HepG2 (cell line): Measurements from ENCODE around the gene WDSUB1. TPM values are rescaled to one million over a fixed set of nuclear protein-coding genes. Genes with fewer than 3 reads are reported as not detected.
A peak's percentile ranks its signal among the peaks of the same experiment; 100 is the strongest.

ENCODE experiments used
- ATAC-seq: fragments of 200-7000 bp; cut with Tn5 transposase; 3 replicates; pipeline ENCODE4 v1.9.1; 2020; ENCODE audit warnings: mild to moderate bottlenecking, moderate library complexity
- BruUV-seq: library from RNA; stranded (reverse); fragments of 400-500 nt; replicated peaks from 2 replicates; lab custom pipeline; 2021; lab: Mats Ljungman, UMichigan
- CTCF ChIA-PET: fragments of 300-600 bp; formaldehyde crosslinking; extraction: SDS; loops from one replicate; lab custom pipeline; 2021; ENCODE audit warnings: low total read pairs, inconsistent platforms, low intra/inter-chr PET ratio; lab: Yijun Ruan, JAX
- POLR2A ChIA-PET: fragments of 350-600 bp; sonication (Branson Sonifier 250); formaldehyde crosslinking; loops from one replicate; lab custom pipeline; 2020; ENCODE audit warnings: antibody characterized with exemption, inconsistent platforms; lab: Yijun Ruan, JAX
- DNase-seq: peaks from one replicate; pipeline ENCODE4 v3.0.0-alpha.2; 2015; ENCODE audit warnings: low spot score
- FAIRE-seq: peaks from 3 replicates; lab custom pipeline; 2011; peaks lifted over from hg19 to GRCh38; lab: Jason Lieb, UNC
- H2AFZ ChIP-seq: one replicate; pipeline ENCODE4 v1.6.1; 2011; ENCODE audit warnings: low read length, inconsistent platforms
- H3K27ac ChIP-seq: fragments of 300-600 bp; 3 replicates; pipeline ENCODE4 v1.8.0; 2011; ENCODE audit warnings: mixed run types, mild to moderate bottlenecking, mixed read lengths, low read length, inconsistent platforms; ENCODE audit not compliant: insufficient read depth; ENCODE audit errors: extremely low read length
- H3K27me3 ChIP-seq, 2 experiments: fragments of 200-600 bp in 1 of 2; 2 replicates in 1 of 2; 3 replicates in 1 of 2; pipeline versions ENCODE4 v1.6.0 to v1.8.0; 2011; ENCODE audit warnings: low read length in 2 of 2, mild to moderate bottlenecking in 2 of 2, moderate library complexity in 2 of 2, inconsistent platforms in 1 of 2; ENCODE audit not compliant: insufficient read depth in 2 of 2, control insufficient read depth in 1 of 2
- H3K36me3 ChIP-seq, 2 experiments: fragments of 200-600 bp in 1 of 2; replicated peaks in 1 of 2; 2 replicates in 1 of 2; 3 replicates in 1 of 2; pipeline versions ENCODE4 v1.5.1 to v1.8.0; 2011; ENCODE audit warnings: low read length in 2 of 2, inconsistent platforms in 1 of 2; ENCODE audit not compliant: insufficient read depth in 2 of 2, control insufficient read depth in 1 of 2
- H3K4me1 ChIP-seq: 2 replicates; pipeline ENCODE4 v1.5.1; 2012; ENCODE audit warnings: low read length, inconsistent platforms; ENCODE audit not compliant: insufficient read depth
- H3K4me2 ChIP-seq: 2 replicates; pipeline ENCODE4 v1.6.0; 2011; ENCODE audit warnings: low read depth, low read length, inconsistent platforms
- H3K4me3 ChIP-seq, 3 experiments: fragments of 200-600 bp in 1 of 3; sonication (generic), shearing (Covaris generic) in 1 of 3; replicated peaks in 1 of 3; 2 replicates each; pipeline ENCODE4 v1.5.1; 2011 to 2016; ENCODE audit warnings: low read length in 3 of 3, inconsistent platforms in 2 of 3, low read depth in 2 of 3, mild to moderate bottlenecking in 2 of 3, control low read depth in 1 of 3, mixed read lengths in 1 of 3; ENCODE audit not compliant: insufficient read depth in 1 of 3
- H3K79me2 ChIP-seq: one replicate; pipeline ENCODE4 v1.6.1; 2011; ENCODE audit warnings: low read length, inconsistent platforms; ENCODE audit not compliant: insufficient read depth
- H3K9ac ChIP-seq: 2 replicates; pipeline ENCODE4 v1.6.0; 2011; ENCODE audit warnings: mild to moderate bottlenecking, low read depth, low read length, inconsistent platforms; ENCODE audit not compliant: insufficient read depth
- H3K9me3 ChIP-seq: 2 replicates; pipeline ENCODE4 v1.5.1; 2012; ENCODE audit warnings: mild to moderate bottlenecking, low read length
- H4K20me1 ChIP-seq: 2 replicates; pipeline ENCODE4 v1.6.0; 2011; ENCODE audit warnings: inconsistent platforms, mild to moderate bottlenecking, low read length, moderate library complexity; ENCODE audit not compliant: insufficient read depth
- ARHGAP35 ChIP-seq: sonication (generic); formaldehyde crosslinking; IDR thresholded peaks from 2 replicates; pipeline ENCODE4 v1.9.0; 2022; ENCODE audit warnings: mild to moderate bottlenecking, inconsistent platforms, moderate library complexity, missing genetic modification reagents, borderline replicate concordance
- ATF4 ChIP-seq, 2 experiments: fragments of 450-650 bp in 1 of 2; sonication (generic) in 1 of 2; formaldehyde crosslinking; IDR thresholded peaks; 2 replicates each; pipeline versions ENCODE4 v1.5.0 to v1.8.0; 2020 to 2022; ENCODE audit warnings: mild to moderate bottlenecking in 1 of 2, missing genetic modification reagents in 1 of 2
- CEBPB ChIP-seq: IDR thresholded peaks from 2 replicates; pipeline ENCODE4 v1.6.1; 2011; ENCODE audit warnings: low read depth, low read length, improper control_type of control experiment, borderline replicate concordance
- CEBPG ChIP-seq: IDR thresholded peaks from 2 replicates; pipeline ENCODE4 v1.6.1; 2016
- EP300 ChIP-seq, 3 experiments: sonication (generic) in 1 of 3; formaldehyde crosslinking in 1 of 3; IDR thresholded peaks; 2 replicates each; pipeline versions ENCODE4 v1.5.1 to v1.6.1; 2011 to 2020; ENCODE audit warnings: low read depth in 2 of 3, low read length in 2 of 3, borderline replicate concordance in 1 of 3, improper control_type of control experiment in 1 of 3, mild to moderate bottlenecking in 1 of 3, missing genetic modification reagents in 1 of 3, moderate library complexity in 1 of 3
- HNRNPUL1 ChIP-seq: fragments of 200-400 bp; formaldehyde crosslinking; IDR thresholded peaks from 2 replicates; pipeline ENCODE4 v1.6.1; 2017; ENCODE audit warnings: low read depth, mild to moderate bottlenecking, low read length, moderate library complexity
- HOXA7 ChIP-seq: sonication (generic); formaldehyde crosslinking; IDR thresholded peaks from 2 replicates; pipeline ENCODE4 v1.8.1; 2022; ENCODE audit warnings: mild to moderate bottlenecking, missing genetic modification reagents, moderate library complexity
- KLF15 ChIP-seq: sonication (generic); formaldehyde crosslinking; IDR thresholded peaks from 2 replicates; pipeline ENCODE4 v1.8.1; 2023; ENCODE audit warnings: borderline replicate concordance, mild to moderate bottlenecking, inconsistent platforms, missing genetic modification reagents, mixed read lengths
- MAFK ChIP-seq, 2 experiments: IDR thresholded peaks in 1 of 2; conservative IDR thresholded peaks in 1 of 2; 2 replicates each; pipeline ENCODE4 v1.6.1; 2011; ENCODE audit warnings: improper control_type of control experiment in 2 of 2, low read length in 2 of 2
- POLR2A ChIP-seq, 2 experiments: IDR thresholded peaks; 2 replicates each; pipeline ENCODE4 v1.6.1; 2011; ENCODE audit warnings: low read depth in 2 of 2, low read length in 2 of 2, mild to moderate bottlenecking in 1 of 2, moderate library complexity in 1 of 2; ENCODE audit not compliant: insufficient read depth in 1 of 2
- SMAD3 ChIP-seq: sonication (generic); formaldehyde crosslinking; IDR thresholded peaks from 2 replicates; pipeline ENCODE4 v1.4.0; 2020; ENCODE audit warnings: missing genetic modification reagents
- SOX6 ChIP-seq, 2 experiments: fragments of 450-650 bp in 1 of 2; sonication (generic) in 1 of 2; formaldehyde crosslinking in 1 of 2; IDR thresholded peaks; 2 replicates each; pipeline versions ENCODE4 v1.4.0 to v1.6.1; 2017 to 2020; ENCODE audit warnings: antibody characterized with exemption in 1 of 2, mild to moderate bottlenecking in 1 of 2, missing genetic modification reagents in 1 of 2
- STAT5B ChIP-seq: sonication (generic); formaldehyde crosslinking; IDR thresholded peaks from 2 replicates; pipeline ENCODE4 v1.4.0; 2020; ENCODE audit warnings: missing genetic modification reagents
- TCF7 ChIP-seq: sonication (generic); IDR thresholded peaks from 2 replicates; pipeline ENCODE4 v1.6.1; 2016; ENCODE audit warnings: antibody characterized with exemption, low read depth
- ZMAT5 ChIP-seq: sonication (generic); formaldehyde crosslinking; IDR thresholded peaks from 2 replicates; pipeline ENCODE4 v1.5.0; 2020; ENCODE audit warnings: mild to moderate bottlenecking, low read depth, missing genetic modification reagents, borderline replicate concordance
- ZNF232 ChIP-seq: sonication (generic); formaldehyde crosslinking; IDR thresholded peaks from 2 replicates; pipeline ENCODE4 v1.4.0; 2020; ENCODE audit warnings: missing genetic modification reagents, borderline replicate concordance
- ZNF747 ChIP-seq: sonication (generic); formaldehyde crosslinking; IDR thresholded peaks from 2 replicates; pipeline ENCODE4 v1.8.1; 2023; ENCODE audit warnings: missing genetic modification reagents, mild to moderate bottlenecking, borderline replicate concordance
- WGBS: methylation state at CpG from one replicate; pipeline ENCODE4 v1.1.6; 2017; ENCODE audit warnings: low lambda C conversion rate; 5-methylcytosine and 5-hydroxymethylcytosine counted together
- in situ Hi-C: cut with HindIII; loops from 2 replicates; pipeline ENCODE4 v1.10.0; 2017; ENCODE audit warnings: low pct_unique_long_range_greater_than_20kb; ENCODE audit not compliant: extremely low pct_ligation_motif_present
- intact Hi-C: fragments of 100-400 bp; cut with micrococcal nuclease; formaldehyde crosslinking; loops from one replicate; pipeline ENCODE4 v1.10.0; 2022; ENCODE audit not compliant: unreplicated experiment
- polyA plus RNA-seq, 8 experiments: library from polyadenylated mRNA; depleted of rRNA in 3 of 8; stranded (reverse) in 7 of 8; unstranded in 1 of 8; fragments of >200 nt; fragmentation: Illumina TruSeq in 4 of 8; extraction: Trizol in 4 of 8; gene quantifications; 2 replicates each; pipeline versions ENCODE4 v1.2.1 to v1.2.3, GENCODE V29; 2011 to 2016; ENCODE audit warnings: low read depth in 4 of 8, missing spikeins in 1 of 8, mixed read lengths in 1 of 8; ENCODE audit not compliant: insufficient read depth in 1 of 8
- total RNA-seq, 5 experiments: library from RNA; depleted of rRNA; stranded (reverse); fragments of >200 nt; fragmentation: Illumina TruSeq; extraction: Trizol; gene quantifications; 2 replicates each; pipeline ENCODE4 v1.2.3, GENCODE V29; 2016; ENCODE audit warnings: low read depth in 1 of 5
- TF ChIP-seq, protein P1 (sequence below): IDR thresholded peaks from 2 replicates; pipeline ENCODE4 v1.6.1; 2012; ENCODE audit warnings: inconsistent platforms
- TF ChIP-seq, protein P2 (sequence below): sonication (generic); formaldehyde crosslinking; IDR thresholded peaks from 2 replicates; pipeline ENCODE4 v1.4.0; 2020; ENCODE audit warnings: missing genetic modification reagents

WDSUB1 gene
- total and polyA plus RNA-seq, 2 of the 13 experiments (the other 11 are each of a cell fraction or from before 2014, with no cell fraction given): 10.1 to 10.7 TPM

GRCh38 chr2:159285929-159286708 is at the start of gene WDSUB1 (continued):
- TF ChIP-seq ZMAT5 (CRISPR knock-in tag): no peak
- TF ChIP-seq ZNF747 (CRISPR knock-in tag): no peak; the same call in 1 of the 2 replicates
- no peak for TF ChIP-seq HNRNPUL1
- TF ChIP-seq SMAD3: peak; percentile 51; the same call in 1 of the 2 replicates
- TF ChIP-seq TCF7: no peak
- no peak for TF ChIP-seq MAFK (conservative IDR thresholded peaks at IDR 0.05 in 1 of 2, IDR thresholded peaks at IDR 0.05 in 1 of 2; ENCODE audit: low read length in 2 of 2)
- TF ChIP-seq ARHGAP35 (CRISPR knock-in tag): peak; percentile 96; the same call in 1 of the 2 replicates

- no peak overlapping the region for H3K27ac ChIP-seq
- no peaks in the 10 kb centered on the region for H3K79me2 ChIP-seq
- no peaks in the 10 kb centered on the region for H4K20me1 ChIP-seq
- FAIRE-seq (no peak), DNase-seq (no peak), ATAC-seq (no peak)
- H3K4me3 ChIP-seq: no peak overlapping the region
- H3K4me1 ChIP-seq: peaks cover 11% of the 10 kb centered on the region
- no peak overlapping the region for H3K4me2 ChIP-seq
- POLR2A ChIA-PET: interaction anchor here (0.9 kb wide), 1 partner anchor 41 kb away, joined by 3 read pairs; no protein-coding TSS in a partner anchor
- no peak overlapping the region for H3K9ac ChIP-seq
- in situ Hi-C loops (no loop called here), intact Hi-C loops (no loop called here)
- no peaks in the 10 kb centered on the region for H3K27me3 ChIP-seq
- CTCF ChIA-PET: no interaction called here
- TF ChIP-seq HOXA7 (CRISPR knock-in tag): no peak
- no peak for TF ChIP-seq EP300 (IDR thresholded peaks at IDR 0.05; ENCODE audit: low read depth in 2 of 2, low read length in 2 of 2)
- TF ChIP-seq EP300 (CRISPR knock-in tag; IDR thresholded peaks at IDR 0.05; ENCODE audit: borderline replicate concordance): no peak
- TF ChIP-seq, protein P1, sequence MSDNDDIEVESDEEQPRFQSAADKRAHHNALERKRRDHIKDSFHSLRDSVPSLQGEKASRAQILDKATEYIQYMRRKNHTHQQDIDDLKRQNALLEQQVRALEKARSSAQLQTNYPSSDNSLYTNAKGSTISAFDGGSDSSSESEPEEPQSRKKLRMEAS: no peak
- TF ChIP-seq POLR2A (IDR thresholded peaks at IDR 0.05; ENCODE audit: insufficient read depth in 1 of 2, low read depth in 2 of 2, low read length in 2 of 2): no peak
- TF ChIP-seq CEBPB: peak; percentile 44; the same call in 1 of the 2 replicates
- TF ChIP-seq STAT5B (CRISPR knock-in tag): no peak
- TF ChIP-seq ATF4 (CRISPR knock-in tag; IDR thresholded peaks at IDR 0.05): peak in 1 of 2 experiments; percentile 93; a peak in 2 of 4 replicates
- TF ChIP-seq, protein P2, sequence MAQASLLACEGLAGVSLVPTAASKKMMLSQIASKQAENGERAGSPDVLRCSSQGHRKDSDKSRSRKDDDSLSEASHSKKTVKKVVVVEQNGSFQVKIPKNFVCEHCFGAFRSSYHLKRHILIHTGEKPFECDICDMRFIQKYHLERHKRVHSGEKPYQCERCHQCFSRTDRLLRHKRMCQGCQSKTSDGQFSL (CRISPR knock-in tag): no peak
- no peak for TF ChIP-seq KLF15 (CRISPR knock-in tag)
- TF ChIP-seq SOX6 (IDR thresholded peaks at IDR 0.05): no peak
- TF ChIP-seq SOX6 (CRISPR knock-in tag; IDR thresholded peaks at IDR 0.05): no peak
- no peak for TF ChIP-seq ZNF232 (CRISPR knock-in tag)
- TF ChIP-seq CEBPG (CRISPR knock-in tag): 0 out of 2 replicates have a peak, but pooled peaks have one; percentile 11
- no peak overlapping the region for H2AFZ ChIP-seq
- no TSS peak for BruUV-seq
- no peaks in the 10 kb centered on the region for H3K9me3 ChIP-seq
- WGBS: 91% methylated on average over 5 of the region's 5 CpGs
- 0 out of 5 replicates have a peak, but pooled peaks cover 0 to under 1% of the 10 kb centered on the region in 2 experiments for H3K36me3 ChIP-seq
These were observed 40.2 kb upstream of the WDSUB1 start for GRCh38 chr2:159326569-159327255.
